Measurements from ENCODE around the gene CCR6. TPM values are rescaled to one million over a fixed set of nuclear protein-coding genes. Genes with fewer than 3 reads are reported as not detected.
"Not testable (repeated sequence)": the region's sequence is repeated elsewhere in the genome, so short reads cannot be mapped to it uniquely, and the experiment has no call there.

CCR6 gene
- total RNA-seq, 1 experiment from 2014 or later: not detected

- H3K27ac ChIP-seq (ENCODE audit: low read length): no peak overlapping the region
- no peak overlapping the region for H3K4me3 ChIP-seq (ENCODE audit: low read depth in 2 of 2, low read length in 2 of 2)
- POLR2A ChIA-PET: no interaction called here
- H3K4me1 ChIP-seq (ENCODE audit: control insufficient read depth, insufficient read depth, low read length): no peaks in the 10 kb centered on the region
- H3K36me3 ChIP-seq (ENCODE audit: control insufficient read depth, insufficient read depth, low read length): no peaks in the 10 kb centered on the region
- H3K9me3 ChIP-seq (ENCODE audit: control insufficient read depth, insufficient read depth, low read depth, low read length): no peaks in the 10 kb centered on the region
- DNase-seq (ENCODE audit: low read depth, low spot score): no peak
- peaks cover 11% of the 10 kb centered on the region; the same call in 1 of the 2 replicates for H3K27me3 ChIP-seq (ENCODE audit: control insufficient read depth, insufficient read depth, low read length)
- BruUV-seq (replicated peaks): no TSS peak
- in situ Hi-C loops (cut with HindIII; ENCODE audit: low pct_unique_long_range_greater_than_20kb, low sequenced_read_pairs): no loop called here
- TF ChIP-seq TCF7L2 (IDR thresholded peaks at IDR 0.05; ENCODE audit: low read depth, low read length) (no peak), SIN3A (IDR thresholded peaks at IDR 0.05; ENCODE audit: borderline replicate concordance, insufficient read depth, low read depth, low read length) (no peak), CTCF (IDR thresholded peaks at IDR 0.05) (no peak), REST (IDR thresholded peaks at IDR 0.05; ENCODE audit: insufficient read depth in 1 of 2, low read depth in 2 of 2, low read length in 1 of 2) (no peak), POLR2AphosphoS5 (IDR thresholded peaks at IDR 0.05; ENCODE audit: low read depth, low read length) (no peak)
- ATAC-seq: no peak
- CTCF ChIA-PET: no interaction called here
- intact Hi-C loops (cut with micrococcal nuclease; ENCODE audit: unreplicated experiment): no loop called here
These were observed 43.1 kb downstream of the CCR6 start for GRCh38 chr6:167165858-167166471.

DNA sequence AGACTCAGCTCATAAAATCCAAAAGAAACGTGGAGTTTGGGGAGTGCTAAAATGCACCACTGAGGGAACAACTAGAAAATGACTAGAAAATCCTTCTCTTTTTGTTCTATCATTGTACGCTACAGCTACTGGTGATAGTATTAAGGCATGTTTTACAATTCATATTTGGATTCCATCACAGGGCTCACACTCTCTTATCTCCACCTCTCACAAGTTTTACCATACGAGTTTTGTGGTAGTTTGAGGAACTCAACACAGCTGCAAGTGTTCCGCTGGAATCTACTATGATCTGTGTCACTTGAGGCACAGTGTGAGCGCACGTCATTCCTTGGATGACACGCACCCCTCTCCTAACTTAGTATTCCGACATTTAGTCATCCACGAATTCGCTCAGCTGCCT lies 44.8 kb downstream of the CCR6 start:
- intact Hi-C loops (cut with micrococcal nuclease; ENCODE audit: unreplicated experiment); POLR2A ChIA-PET; H3K9me3 ChIP-seq (ENCODE audit: control insufficient read depth, insufficient read depth, low read depth, low read length); in situ Hi-C loops (cut with HindIII; ENCODE audit: low pct_unique_long_range_greater_than_20kb, low sequenced_read_pairs); H3K4me3 ChIP-seq (ENCODE audit: low read depth in 2 of 2, low read length in 2 of 2); H3K36me3 ChIP-seq (ENCODE audit: control insufficient read depth, insufficient read depth, low read length); ATAC-seq; CTCF ChIA-PET; DNase-seq (ENCODE audit: low read depth, low spot score); BruUV-seq (replicated peaks); H3K27ac ChIP-seq (ENCODE audit: low read length); H3K4me1 ChIP-seq (ENCODE audit: control insufficient read depth, insufficient read depth, low read length): not testable (repeated sequence)
- H3K27me3 ChIP-seq (ENCODE audit: control insufficient read depth, insufficient read depth, low read length): peaks cover 15% of the 10 kb centered on the region

- H3K27ac ChIP-seq (ENCODE audit: low read length); H3K36me3 ChIP-seq (ENCODE audit: control insufficient read depth, insufficient read depth, low read length); POLR2A ChIA-PET; H3K9me3 ChIP-seq (ENCODE audit: control insufficient read depth, insufficient read depth, low read depth, low read length); in situ Hi-C loops (cut with HindIII; ENCODE audit: low pct_unique_long_range_greater_than_20kb, low sequenced_read_pairs); H3K4me1 ChIP-seq (ENCODE audit: control insufficient read depth, insufficient read depth, low read length); CTCF ChIA-PET; BruUV-seq (replicated peaks); intact Hi-C loops (cut with micrococcal nuclease; ENCODE audit: unreplicated experiment); H3K4me3 ChIP-seq (ENCODE audit: low read depth in 2 of 2, low read length in 2 of 2); DNase-seq (ENCODE audit: low read depth, low spot score): not testable (repeated sequence)
- ATAC-seq: 0 out of 2 replicates have a peak, but pooled peaks have one; percentile 38
- peaks cover 17% of the 10 kb centered on the region for H3K27me3 ChIP-seq (ENCODE audit: control insufficient read depth, insufficient read depth, low read length)
These were observed 45.4 kb downstream of the CCR6 start for GRCh38 chr6:167168296-167168695.

GRCh38 chr6:167169867-167170266 lies 47.0 kb downstream of the CCR6 start:
- H3K27ac ChIP-seq (ENCODE audit: low read length); POLR2A ChIA-PET; H3K4me3 ChIP-seq (ENCODE audit: low read depth in 2 of 2, low read length in 2 of 2); BruUV-seq (replicated peaks); intact Hi-C loops (cut with micrococcal nuclease; ENCODE audit: unreplicated experiment); H3K9me3 ChIP-seq (ENCODE audit: control insufficient read depth, insufficient read depth, low read depth, low read length); ATAC-seq; H3K4me1 ChIP-seq (ENCODE audit: control insufficient read depth, insufficient read depth, low read length); CTCF ChIA-PET; DNase-seq (ENCODE audit: low read depth, low spot score); in situ Hi-C loops (cut with HindIII; ENCODE audit: low pct_unique_long_range_greater_than_20kb, low sequenced_read_pairs); H3K36me3 ChIP-seq (ENCODE audit: control insufficient read depth, insufficient read depth, low read length): not testable (repeated sequence)
- H3K27me3 ChIP-seq (ENCODE audit: control insufficient read depth, insufficient read depth, low read length): peaks cover 16% of the 10 kb centered on the region

DNA sequence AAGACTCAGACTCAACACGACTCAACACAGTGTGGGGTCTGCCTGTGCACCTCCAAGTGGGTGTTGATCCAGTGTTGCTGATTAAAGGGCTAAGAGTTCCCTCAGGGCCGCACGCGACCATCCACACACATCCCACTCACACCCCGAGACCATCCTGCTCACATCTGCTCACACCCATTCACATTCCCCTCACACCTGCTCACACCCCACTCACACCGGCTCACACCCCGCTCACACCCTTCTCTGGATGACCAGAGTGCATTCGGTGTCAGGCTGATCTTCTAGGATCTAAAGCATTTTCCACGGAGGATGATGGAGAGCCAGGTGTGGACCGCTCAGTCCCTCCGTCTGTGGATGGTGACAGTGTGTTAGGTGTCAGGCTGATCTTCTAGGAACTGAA lies 48.4 kb downstream of the CCR6 start:
- H3K36me3 ChIP-seq (ENCODE audit: control insufficient read depth, insufficient read depth, low read length); CTCF ChIA-PET; H3K9me3 ChIP-seq (ENCODE audit: control insufficient read depth, insufficient read depth, low read depth, low read length); DNase-seq (ENCODE audit: low read depth, low spot score); H3K27ac ChIP-seq (ENCODE audit: low read length); intact Hi-C loops (cut with micrococcal nuclease; ENCODE audit: unreplicated experiment); H3K4me3 ChIP-seq (ENCODE audit: low read depth in 2 of 2, low read length in 2 of 2); in situ Hi-C loops (cut with HindIII; ENCODE audit: low pct_unique_long_range_greater_than_20kb, low sequenced_read_pairs); POLR2A ChIA-PET; BruUV-seq (replicated peaks); ATAC-seq; H3K4me1 ChIP-seq (ENCODE audit: control insufficient read depth, insufficient read depth, low read length): not testable (repeated sequence)
- H3K27me3 ChIP-seq (ENCODE audit: control insufficient read depth, insufficient read depth, low read length): peaks cover 11% of the 10 kb centered on the region
